Measurements from ENCODE around the gene PPM1A. TPM values are rescaled to one million over a fixed set of nuclear protein-coding genes. Genes with fewer than 3 reads are reported as not detected.
"Not testable (repeated sequence)": the region's sequence is repeated elsewhere in the genome, so short reads cannot be mapped to it uniquely, and the experiment has no call there.

PPM1A gene
- total and polyA plus RNA-seq, 8 donors = 13.6 to 95.5 (median 32.7) TPM

DNA sequence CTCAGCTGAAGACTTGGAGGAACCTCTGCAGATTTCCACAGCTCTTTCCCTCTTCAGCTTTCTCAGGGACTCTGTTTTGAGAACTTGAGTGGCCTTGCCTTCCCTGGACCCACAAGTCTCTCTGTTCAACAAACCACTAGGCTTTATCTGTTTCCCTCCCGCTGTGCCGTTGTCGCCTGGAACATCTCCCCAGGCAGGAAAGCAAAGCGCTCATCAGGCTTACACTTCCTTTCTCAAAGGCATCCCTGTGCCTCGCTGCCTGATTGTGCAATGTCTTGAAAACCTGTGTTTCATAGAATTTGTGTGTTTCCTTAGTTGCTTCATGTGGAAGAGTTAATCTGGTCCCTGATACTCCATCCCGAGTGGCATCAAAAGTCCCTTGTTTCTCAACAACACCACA is 64.1 kb downstream of the PPM1A start:
- intact Hi-C loops (cut with DNase I; ENCODE audit: low total_unique reads) = no loop called here
- TF ChIP-seq POLR2AphosphoS5 (IDR thresholded peaks at IDR 0.05) (no peak), EP300 (IDR thresholded peaks at IDR 0.05) (no peak), POLR2A (IDR thresholded peaks at IDR 0.05) (no peak)
- TF ChIP-seq, protein P1, sequence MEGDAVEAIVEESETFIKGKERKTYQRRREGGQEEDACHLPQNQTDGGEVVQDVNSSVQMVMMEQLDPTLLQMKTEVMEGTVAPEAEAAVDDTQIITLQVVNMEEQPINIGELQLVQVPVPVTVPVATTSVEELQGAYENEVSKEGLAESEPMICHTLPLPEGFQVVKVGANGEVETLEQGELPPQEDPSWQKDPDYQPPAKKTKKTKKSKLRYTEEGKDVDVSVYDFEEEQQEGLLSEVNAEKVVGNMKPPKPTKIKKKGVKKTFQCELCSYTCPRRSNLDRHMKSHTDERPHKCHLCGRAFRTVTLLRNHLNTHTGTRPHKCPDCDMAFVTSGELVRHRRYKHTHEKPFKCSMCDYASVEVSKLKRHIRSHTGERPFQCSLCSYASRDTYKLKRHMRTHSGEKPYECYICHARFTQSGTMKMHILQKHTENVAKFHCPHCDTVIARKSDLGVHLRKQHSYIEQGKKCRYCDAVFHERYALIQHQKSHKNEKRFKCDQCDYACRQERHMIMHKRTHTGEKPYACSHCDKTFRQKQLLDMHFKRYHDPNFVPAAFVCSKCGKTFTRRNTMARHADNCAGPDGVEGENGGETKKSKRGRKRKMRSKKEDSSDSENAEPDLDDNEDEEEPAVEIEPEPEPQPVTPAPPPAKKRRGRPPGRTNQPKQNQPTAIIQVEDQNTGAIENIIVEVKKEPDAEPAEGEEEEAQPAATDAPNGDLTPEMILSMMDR (IDR thresholded peaks at IDR 0.05) = no peak
- no peaks in the 10 kb centered on the region for H3K9me3 ChIP-seq
- no peak for DNase-seq
- no peaks in the 10 kb centered on the region for H3K36me3 ChIP-seq
- H3K27me3 ChIP-seq = peaks cover 0 to 15% (median 0%) of the 10 kb centered on the region in 3 donors
- 62 to 76% (median 70%) methylated on average over 6 of the region's 6 CpGs for WGBS, 5 donors
- H3K4me1 ChIP-seq = no peaks in the 10 kb centered on the region
- no peak overlapping the region for H3K4me3 ChIP-seq
- no peak overlapping the region for H3K27ac ChIP-seq

GRCh38 chr14:60315196-60315990 is 66.4 kb downstream of the PPM1A start:
- TF ChIP-seq, protein P1 (IDR thresholded peaks at IDR 0.05) = no peak
- TF ChIP-seq POLR2A (IDR thresholded peaks at IDR 0.05) (no peak), POLR2AphosphoS5 (IDR thresholded peaks at IDR 0.05) (no peak), EP300 (IDR thresholded peaks at IDR 0.05) (no peak)
- Histone ChIP-seq H3K9me3 (no peaks in the 10 kb centered on the region), H3K36me3 (no peaks in the 10 kb centered on the region), H3K27me3 (peaks cover 0 to 18% (median 0%) of the 10 kb centered on the region in 3 donors), H3K4me3 (no peak overlapping the region), H3K27ac (no peak overlapping the region), H3K4me1 (no peaks in the 10 kb centered on the region)
- no peak for DNase-seq
- intact Hi-C loops (cut with DNase I; ENCODE audit: low total_unique reads) = no loop called here
- 64 to 74% (median 72%) methylated on average over 8 of the region's 8 CpGs for WGBS, 5 donors

GRCh38 chr14:60317609-60318008 is 68.6 kb downstream of the PPM1A start:
- TF ChIP-seq, protein P1 (IDR thresholded peaks at IDR 0.05) = no peak
- TF ChIP-seq POLR2AphosphoS5 (IDR thresholded peaks at IDR 0.05) (no peak), POLR2A (IDR thresholded peaks at IDR 0.05) (no peak), EP300 (IDR thresholded peaks at IDR 0.05) (no peak)
- Histone ChIP-seq H3K27ac (no peak overlapping the region), H3K27me3 (peaks cover 0 to 18% (median 0%) of the 10 kb centered on the region in 3 donors), H3K9me3 (no peaks in the 10 kb centered on the region), H3K36me3 (no peaks in the 10 kb centered on the region), H3K4me3 (no peak overlapping the region), H3K4me1 (no peaks in the 10 kb centered on the region)
- 54 to 61% (median 57%) methylated on average over 4 of the region's 4 CpGs for WGBS, 5 donors
- intact Hi-C loops (cut with DNase I; ENCODE audit: low total_unique reads) = no loop called here
- no peak for DNase-seq

DNA sequence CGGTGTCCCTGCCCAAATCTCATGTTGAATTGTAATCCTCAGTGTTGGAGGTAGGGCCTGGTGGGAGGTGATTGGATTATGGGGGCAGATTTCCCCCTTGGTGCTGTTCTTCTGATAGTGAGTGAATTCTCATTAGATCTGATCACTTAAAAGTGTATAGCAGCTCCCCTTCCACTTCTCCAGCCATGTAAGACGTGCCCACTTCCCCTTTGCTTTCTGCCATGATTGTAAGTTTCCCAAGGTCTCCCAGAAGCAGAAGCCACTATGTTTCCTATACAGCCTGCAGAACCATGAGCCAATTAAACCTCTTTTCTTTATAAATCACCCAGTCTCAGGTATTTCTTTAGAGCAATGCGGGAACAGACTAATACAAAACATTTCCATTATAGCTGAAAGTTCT is 71.8 kb downstream of the PPM1A start:
- DNase-seq; H3K4me1 ChIP-seq; H3K9me3 ChIP-seq; H3K27ac ChIP-seq; intact Hi-C loops (cut with DNase I; ENCODE audit: low total_unique reads); H3K27me3 ChIP-seq; H3K36me3 ChIP-seq; H3K4me3 ChIP-seq: not testable (repeated sequence)
- 80 to 90% (median 86%) methylated on average over 3 of the region's 3 CpGs for WGBS, 5 donors

All from stomach (tissue), 9 donors.